CD14-positive monocyte (primary cell): Measurements from ENCODE around the gene FBLL1. TPM values are rescaled to one million over a fixed set of nuclear protein-coding genes. Genes with fewer than 3 reads are reported as not detected.

ENCODE experiments used
- DNase-seq, 3 donors: peaks; one replicate each; pipeline ENCODE4 v3.0.0-alpha.2; 2011 to 2022
- H2AFZ ChIP-seq: 2 replicates; pipeline ENCODE4 v1.6.0; 2012; ENCODE audit warnings: mild to moderate bottlenecking, low read depth, low read length, inconsistent platforms; ENCODE audit not compliant: insufficient read depth, poor library complexity, severe bottlenecking
- H3K27ac ChIP-seq, 2 donors: 1 replicate in 1 of 2; 2 replicates in 1 of 2; pipeline ENCODE4 v1.5.1; 2012 to 2013; ENCODE audit warnings: low read length in 2 of 2, control low read depth in 1 of 2, inconsistent platforms in 1 of 2, low read depth in 1 of 2, mild to moderate bottlenecking in 1 of 2
- H3K27me3 ChIP-seq, 2 donors: one replicate each; pipeline versions ENCODE4 v1.6.0 to v1.6.1; 2011 to 2013; ENCODE audit warnings: low read length in 2 of 2; ENCODE audit not compliant: control insufficient read depth in 2 of 2, insufficient read depth in 2 of 2
- H3K36me3 ChIP-seq, 2 donors: replicated peaks in 1 of 2; 1 replicate in 1 of 2; 2 replicates in 1 of 2; pipeline versions ENCODE4 v1.5.1 to v1.6.1; 2012 to 2013; ENCODE audit warnings: low read length in 2 of 2, control low read depth in 1 of 2, inconsistent platforms in 1 of 2, mild to moderate bottlenecking in 1 of 2; ENCODE audit not compliant: insufficient read depth in 2 of 2, control insufficient read depth in 1 of 2
- H3K4me1 ChIP-seq, 2 donors: 1 replicate in 1 of 2; 2 replicates in 1 of 2; pipeline versions ENCODE4 v1.5.1 to v1.6.1; 2012 to 2013; ENCODE audit warnings: low read length in 2 of 2, control low read depth in 1 of 2, inconsistent platforms in 1 of 2, mild to moderate bottlenecking in 1 of 2, moderate library complexity in 1 of 2; ENCODE audit not compliant: insufficient read depth in 2 of 2, control insufficient read depth in 1 of 2
- H3K4me2 ChIP-seq: replicated peaks from 2 replicates; pipeline ENCODE3; 2012; ENCODE audit warnings: low read length, moderate library complexity, mild to moderate bottlenecking; ENCODE audit not compliant: poor library complexity, severe bottlenecking; ENCODE audit errors: extremely low read depth
- H3K4me3 ChIP-seq, 3 experiments: fragments of 200-600 bp in 1 of 3; sonication (generic) in 1 of 3; replicated peaks in 1 of 3; 1 replicate in 2 of 3; 2 replicates in 1 of 3; pipeline ENCODE4 v1.5.1; 2011 to 2013; ENCODE audit warnings: low read length in 3 of 3, mild to moderate bottlenecking in 3 of 3, control low read depth in 2 of 3, low read depth in 2 of 3, inconsistent platforms in 1 of 3, moderate library complexity in 1 of 3
- H3K79me2 ChIP-seq: 2 replicates; pipeline ENCODE4 v1.6.0; 2012; ENCODE audit warnings: mild to moderate bottlenecking, control low read depth, inconsistent platforms, low read length, moderate library complexity; ENCODE audit not compliant: insufficient read depth
- H3K9ac ChIP-seq: 2 replicates; pipeline ENCODE4 v1.6.0; 2017; ENCODE audit warnings: low read length, mild to moderate bottlenecking; ENCODE audit not compliant: insufficient read depth, poor library complexity, severe bottlenecking
- H3K9me3 ChIP-seq, 2 donors: replicated peaks in 1 of 2; 1 replicate in 1 of 2; 2 replicates in 1 of 2; pipeline versions ENCODE4 v1.5.1 to v1.6.1; 2012 to 2013; ENCODE audit warnings: low read length in 2 of 2, control low read depth in 1 of 2; ENCODE audit not compliant: control insufficient read depth in 1 of 2, insufficient read depth in 1 of 2
- H4K20me1 ChIP-seq: 2 replicates; pipeline ENCODE4 v1.6.0; 2012; ENCODE audit warnings: mild to moderate bottlenecking, low read length, control low read depth, moderate library complexity; ENCODE audit not compliant: insufficient read depth
- H3K27ac Mint-ChIP-seq, 7 donors: one replicate each; pipeline ENCODE4 v1.8.0; 2020; ENCODE audit warnings: mild to moderate bottlenecking in 7 of 7, mixed read lengths in 7 of 7, moderate library complexity in 6 of 7, inconsistent platforms in 2 of 7
- H3K27me3 Mint-ChIP-seq, 3 donors: one replicate each; pipeline ENCODE4 v1.8.0; 2021 to 2022; ENCODE audit warnings: low read depth in 3 of 3, mild to moderate bottlenecking in 3 of 3, mixed read lengths in 3 of 3, moderate library complexity in 3 of 3, inconsistent platforms in 1 of 3
- H3K36me3 Mint-ChIP-seq, 2 donors: one replicate each; pipeline ENCODE4 v1.8.0; 2020; ENCODE audit warnings: mixed read lengths in 2 of 2, inconsistent platforms in 1 of 2, mild to moderate bottlenecking in 1 of 2
- H3K4me1 Mint-ChIP-seq: one replicate; pipeline ENCODE4 v1.8.0; 2020; ENCODE audit warnings: mild to moderate bottlenecking, mixed read lengths
- H3K4me3 Mint-ChIP-seq, 2 donors: one replicate each; pipeline ENCODE4 v1.8.0; 2020; ENCODE audit warnings: mild to moderate bottlenecking in 2 of 2, mixed read lengths in 2 of 2, moderate library complexity in 1 of 2
- H3K9me3 Mint-ChIP-seq, 7 donors: one replicate each; pipeline ENCODE4 v1.8.0; 2020 to 2022; ENCODE audit warnings: mixed read lengths in 7 of 7, mild to moderate bottlenecking in 6 of 7, moderate library complexity in 6 of 7, inconsistent platforms in 2 of 7
- CTCF ChIP-seq: fragments of 200-600 bp; IDR thresholded peaks from one replicate; pipeline ENCODE4 v1.8.0; 2022; ENCODE audit warnings: antibody characterized with exemption, mild to moderate bottlenecking
- WGBS: methylation state at CpG from one replicate; pipeline ENCODE4 v1.1.5; 2013; ENCODE audit warnings: missing lambda C conversion rate; ENCODE audit not compliant: insufficient coverage; 5-methylcytosine and 5-hydroxymethylcytosine counted together
- intact Hi-C, 2 donors: fragments of 100-400 bp; cut with micrococcal nuclease; formaldehyde crosslinking; loops; one replicate each; pipeline versions ENCODE4 v1.15.0 to v1.15.1; 2023
- polyA plus RNA-seq, 3 donors: library from polyadenylated mRNA; depleted of rRNA in 1 of 3; unstranded in 2 of 3; stranded (reverse) in 1 of 3; fragments of 300-500 nt in 2 of 3; fragments of >200 nt in 1 of 3; fragmentation: Illumina TruSeq in 2 of 3; gene quantifications; 1 replicate in 2 of 3; 2 replicates in 1 of 3; pipeline ENCODE4 v1.2.3, GENCODE V29; 2012 to 2021

The FBLL1 gene
- polyA plus RNA-seq, 3 donors, result 0.08 TPM; not detected in 2

GRCh38 chr5:168562279-168562678, 33.2 kb downstream of the FBLL1 start:
- Mint-ChIP-seq H3K27ac (no peak overlapping the region), H3K36me3 (peaks cover 72 to 74% of the 10 kb centered on the region in 2 donors), H3K9me3 (no peaks in the 10 kb centered on the region), H3K4me1 (no peaks in the 10 kb centered on the region), H3K4me3 (no peak overlapping the region), H3K27me3 (no peaks in the 10 kb centered on the region)
- no peak for DNase-seq
- Histone ChIP-seq H3K4me3 (no peak overlapping the region), H3K27me3 (no peaks in the 10 kb centered on the region), H3K27ac (no peak overlapping the region), H2AFZ (no peak overlapping the region), H3K79me2 (no peaks in the 10 kb centered on the region), H4K20me1 (peaks cover 14% of the 10 kb centered on the region), H3K9ac (no peak overlapping the region), H3K4me2 (no peak overlapping the region), H3K9me3 (no peaks in the 10 kb centered on the region), H3K36me3 (peaks cover 64 to 95% of the 10 kb centered on the region in 2 donors), H3K4me1 (no peaks in the 10 kb centered on the region)
- no CpG with 5 or more reads among the region's 2 CpGs for WGBS
- no peak for TF ChIP-seq CTCF
- intact Hi-C loops, result no loop called here

- TF ChIP-seq CTCF, result no peak
- WGBS, result no CpG with 5 or more reads among the region's 1 CpG
- H3K4me1 Mint-ChIP-seq, result no peaks in the 10 kb centered on the region
- no peaks in the 10 kb centered on the region for H3K9me3 Mint-ChIP-seq
- H3K4me2 ChIP-seq, result no peak overlapping the region
- no peaks in the 10 kb centered on the region for H3K9me3 ChIP-seq
- intact Hi-C loops, result no loop called here
- peaks cover 28% of the 10 kb centered on the region for H4K20me1 ChIP-seq
- no peak overlapping the region for H3K27ac Mint-ChIP-seq
- no peak overlapping the region for H3K4me3 Mint-ChIP-seq
- no peaks in the 10 kb centered on the region for H3K27me3 Mint-ChIP-seq
- peaks cover 57 to 93% of the 10 kb centered on the region in 2 donors for H3K36me3 ChIP-seq
- peaks cover 12% of the 10 kb centered on the region for H3K79me2 ChIP-seq
- no peak overlapping the region for H3K4me3 ChIP-seq
- no peaks in the 10 kb centered on the region for H3K4me1 ChIP-seq
- H2AFZ ChIP-seq, result no peak overlapping the region
- DNase-seq, result no peak
- H3K27me3 ChIP-seq, result no peaks in the 10 kb centered on the region
- no peak overlapping the region for H3K9ac ChIP-seq
- no peak overlapping the region for H3K27ac ChIP-seq
- H3K36me3 Mint-ChIP-seq, result peaks cover 70 to 72% of the 10 kb centered on the region in 2 donors
These were observed 34.9 kb downstream of the FBLL1 start for GRCh38 chr5:168563959-168564358.
